Loucy (cell line): ENCODE data around the gene C6orf62.

Source experiments
- H2AFZ ChIP-seq: fragments of 200-600 bp; sonication (generic); 2 replicates; pipeline ENCODE4 v1.6.0; 2016; ENCODE audit warnings: antibody characterized with exemption, mild to moderate bottlenecking, low read length, moderate library complexity
- H3F3A ChIP-seq: fragments of 200-600 bp; 2 replicates; pipeline ENCODE4 v1.6.0; 2016; ENCODE audit warnings: antibody characterized with exemption, low read depth, mild to moderate bottlenecking
- H3K27me3 ChIP-seq: fragments of 200-600 bp; sonication (generic); 2 replicates; pipeline ENCODE4 v1.6.1; 2014; ENCODE audit warnings: low read length, mild to moderate bottlenecking; ENCODE audit not compliant: insufficient read depth, poor library complexity, severe bottlenecking
- H3K36me3 ChIP-seq: fragments of 200-600 bp; sonication (generic); 2 replicates; pipeline ENCODE4 v1.6.1; 2016; ENCODE audit warnings: low read length; ENCODE audit not compliant: insufficient read depth
- H3K4me1 ChIP-seq: fragments of 200-600 bp; sonication (generic); 2 replicates; pipeline ENCODE4 v1.5.1; 2014; ENCODE audit warnings: low read length, mild to moderate bottlenecking; ENCODE audit not compliant: insufficient read depth, poor library complexity, severe bottlenecking
- H3K4me2 ChIP-seq: fragments of 200-600 bp; sonication (generic); 2 replicates; pipeline ENCODE4 v1.6.0; 2014; ENCODE audit warnings: antibody characterized with exemption, low read length, low read depth, mild to moderate bottlenecking; ENCODE audit not compliant: poor library complexity, severe bottlenecking
- H3K4me3 ChIP-seq: fragments of 200-600 bp; sonication (generic); 2 replicates; pipeline ENCODE4 v1.5.1; 2014; ENCODE audit warnings: low read length, mild to moderate bottlenecking, mixed read lengths; ENCODE audit not compliant: poor library complexity, severe bottlenecking
- H3K79me2 ChIP-seq: fragments of 200-600 bp; sonication (generic); 2 replicates; pipeline ENCODE4 v1.6.1; 2014; ENCODE audit warnings: low read length; ENCODE audit not compliant: insufficient read depth
- H3K9ac ChIP-seq: fragments of 200-600 bp; sonication (generic); 2 replicates; pipeline ENCODE4 v1.6.0; 2014; ENCODE audit warnings: mild to moderate bottlenecking, low read depth, low read length, moderate library complexity; ENCODE audit not compliant: poor library complexity, severe bottlenecking
- H3K9me2 ChIP-seq: fragments of 200-600 bp; sonication (generic); replicated peaks from 2 replicates; pipeline ENCODE4 v1.6.1; 2016; ENCODE audit warnings: low read depth, low read length, mixed read lengths
- H3K9me3 ChIP-seq: fragments of 200-600 bp; sonication (generic); 2 replicates; pipeline ENCODE4 v1.6.1; 2014; ENCODE audit warnings: mild to moderate bottlenecking, antibody characterized with exemption, low read length, low read depth; ENCODE audit not compliant: insufficient read depth
- H4K20me1 ChIP-seq: fragments of 200-600 bp; sonication (generic); 2 replicates; pipeline ENCODE4 v1.6.0; 2014; ENCODE audit warnings: antibody characterized with exemption, low read length, mild to moderate bottlenecking; ENCODE audit not compliant: insufficient read depth, poor library complexity, severe bottlenecking
- EZH2phosphoT487 ChIP-seq: fragments of 200-600 bp; IDR thresholded peaks from 2 replicates; pipeline ENCODE4 v1.6.1; 2018; ENCODE audit warnings: antibody characterized with exemption, mild to moderate bottlenecking, moderate library complexity, borderline replicate concordance
- TF ChIP-seq, protein P1 (sequence below): fragments of 200-600 bp; sonication (generic); conservative IDR thresholded peaks from 2 replicates; pipeline ENCODE4 v1.5.1; 2014; ENCODE audit warnings: mild to moderate bottlenecking, antibody characterized with exemption, low read length

C6orf62 gene

DNA sequence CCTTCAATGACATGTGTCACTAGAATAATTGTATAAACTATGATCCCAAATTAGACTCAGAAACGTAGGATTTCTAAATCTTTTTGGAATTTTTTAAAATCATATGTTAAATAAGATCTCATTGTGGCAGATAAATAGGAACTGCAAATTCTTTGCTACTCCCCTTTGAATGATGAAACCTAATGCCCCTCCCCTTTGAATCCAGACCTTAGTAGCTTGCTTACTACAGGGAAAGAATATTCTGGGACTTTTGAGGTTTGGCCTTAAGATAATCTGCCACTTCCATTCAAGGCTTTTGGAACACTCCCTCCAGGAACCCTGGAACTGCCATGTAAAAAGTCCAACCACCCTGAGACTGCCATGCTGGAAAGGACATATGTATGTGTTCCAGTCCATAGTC is 59.4 kb downstream of the C6orf62 start:
- Histone ChIP-seq H3K79me2 (peaks cover 48% of the 10 kb centered on the region), H3F3A (no peaks in the 10 kb centered on the region), H3K9me3 (no peaks in the 10 kb centered on the region), H3K9me2 (no peaks in the 10 kb centered on the region), H3K27me3 (no peaks in the 10 kb centered on the region), H3K9ac (no peak overlapping the region), H2AFZ (no peak overlapping the region), H4K20me1 (peaks cover 9% of the 10 kb centered on the region), H3K4me2 (no peak overlapping the region), H3K36me3 (peaks cover 5% of the 10 kb centered on the region; the same call in 1 of the 2 replicates), H3K4me3 (no peak overlapping the region), H3K4me1 (peaks cover 16% of the 10 kb centered on the region)
- TF ChIP-seq EZH2phosphoT487, result no peak
- TF ChIP-seq, protein P1, sequence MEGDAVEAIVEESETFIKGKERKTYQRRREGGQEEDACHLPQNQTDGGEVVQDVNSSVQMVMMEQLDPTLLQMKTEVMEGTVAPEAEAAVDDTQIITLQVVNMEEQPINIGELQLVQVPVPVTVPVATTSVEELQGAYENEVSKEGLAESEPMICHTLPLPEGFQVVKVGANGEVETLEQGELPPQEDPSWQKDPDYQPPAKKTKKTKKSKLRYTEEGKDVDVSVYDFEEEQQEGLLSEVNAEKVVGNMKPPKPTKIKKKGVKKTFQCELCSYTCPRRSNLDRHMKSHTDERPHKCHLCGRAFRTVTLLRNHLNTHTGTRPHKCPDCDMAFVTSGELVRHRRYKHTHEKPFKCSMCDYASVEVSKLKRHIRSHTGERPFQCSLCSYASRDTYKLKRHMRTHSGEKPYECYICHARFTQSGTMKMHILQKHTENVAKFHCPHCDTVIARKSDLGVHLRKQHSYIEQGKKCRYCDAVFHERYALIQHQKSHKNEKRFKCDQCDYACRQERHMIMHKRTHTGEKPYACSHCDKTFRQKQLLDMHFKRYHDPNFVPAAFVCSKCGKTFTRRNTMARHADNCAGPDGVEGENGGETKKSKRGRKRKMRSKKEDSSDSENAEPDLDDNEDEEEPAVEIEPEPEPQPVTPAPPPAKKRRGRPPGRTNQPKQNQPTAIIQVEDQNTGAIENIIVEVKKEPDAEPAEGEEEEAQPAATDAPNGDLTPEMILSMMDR, result no peak

DNA sequence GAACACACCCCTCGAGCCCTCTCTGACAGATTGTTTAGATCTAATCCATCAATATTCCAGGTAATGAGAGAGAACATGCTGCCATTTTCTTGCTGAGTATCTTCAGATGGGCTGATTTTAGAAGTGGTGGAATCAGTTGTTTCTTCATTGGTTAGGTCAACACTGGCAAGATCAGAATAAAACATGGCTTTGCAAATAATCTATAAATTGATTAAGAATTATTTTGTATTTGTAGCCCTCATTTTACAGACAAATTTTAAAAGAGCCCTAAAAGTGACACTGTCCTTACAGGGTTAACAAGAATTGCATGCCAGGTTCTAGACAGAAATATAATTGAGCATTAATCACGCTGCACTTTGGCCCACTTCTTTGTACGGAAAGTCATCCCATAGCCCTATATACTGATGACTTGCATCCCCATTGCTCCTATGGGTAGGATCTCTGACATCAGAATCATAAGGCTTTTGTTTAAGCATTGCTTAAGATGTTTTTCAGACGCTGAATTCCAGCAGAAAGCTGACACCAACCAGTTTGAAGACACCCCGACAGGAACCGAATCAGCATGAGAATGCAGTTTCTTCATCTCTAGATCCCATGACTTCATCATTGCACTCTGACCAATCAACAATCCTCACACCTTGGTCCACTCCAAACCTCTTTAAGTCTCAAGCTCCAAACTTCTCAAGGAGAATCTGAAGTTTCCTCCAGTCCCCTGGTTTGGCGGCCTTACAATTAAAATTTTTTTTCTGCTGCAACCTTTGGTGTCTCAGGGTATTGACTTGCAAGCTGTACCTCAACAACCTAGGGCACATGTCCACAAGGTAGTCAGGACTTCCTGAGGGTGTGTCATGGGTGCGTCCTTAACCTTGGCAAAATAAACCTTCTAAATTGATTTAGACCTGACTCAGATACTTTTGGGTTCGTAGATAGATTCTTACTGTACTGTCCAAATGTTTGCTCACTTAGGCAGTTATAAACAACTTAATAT is 60.1 kb downstream of the C6orf62 start:
- H3K9me3 ChIP-seq, result no peaks in the 10 kb centered on the region
- no peak overlapping the region for H3K4me3 ChIP-seq
- peaks cover 42% of the 10 kb centered on the region for H3K79me2 ChIP-seq
- no peak overlapping the region for H3K9ac ChIP-seq
- H3K27me3 ChIP-seq, result no peaks in the 10 kb centered on the region
- no peak overlapping the region for H2AFZ ChIP-seq
- H3K4me2 ChIP-seq, result no peak overlapping the region
- peaks cover 10% of the 10 kb centered on the region for H3K36me3 ChIP-seq
- H3K9me2 ChIP-seq, result no peaks in the 10 kb centered on the region
- H4K20me1 ChIP-seq, result peaks cover 2% of the 10 kb centered on the region
- H3F3A ChIP-seq, result no peaks in the 10 kb centered on the region
- no peak for TF ChIP-seq EZH2phosphoT487
- TF ChIP-seq, protein P1, result no peak
- H3K4me1 ChIP-seq, result peaks cover 10% of the 10 kb centered on the region

DNA sequence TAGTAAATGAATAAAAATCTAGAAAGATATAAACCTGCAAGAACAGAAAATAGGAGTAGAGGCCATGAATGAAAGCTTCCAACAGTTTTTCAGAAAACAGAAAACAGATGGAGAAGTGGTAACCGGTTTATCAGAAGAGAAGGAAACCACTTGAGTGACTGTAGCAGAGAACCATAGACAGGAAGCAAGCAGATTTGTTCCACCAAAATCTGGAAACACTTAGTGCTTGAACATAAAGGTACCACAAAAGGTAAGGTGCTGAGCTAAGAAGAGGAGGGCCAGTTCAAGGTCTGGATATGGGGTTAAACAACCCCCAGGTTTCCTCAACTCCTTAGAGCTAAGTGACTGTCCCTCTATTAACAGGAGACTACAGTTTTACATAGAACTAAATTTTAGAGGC is 63.7 kb downstream of the C6orf62 start:
- Histone ChIP-seq H3K9ac (no peak overlapping the region), H3K36me3 (peaks cover 39% of the 10 kb centered on the region), H3F3A (no peaks in the 10 kb centered on the region), H3K27me3 (no peaks in the 10 kb centered on the region), H3K4me1 (peaks cover 7% of the 10 kb centered on the region), H3K9me3 (no peaks in the 10 kb centered on the region), H3K79me2 (peaks cover 20% of the 10 kb centered on the region), H3K9me2 (no peaks in the 10 kb centered on the region), H2AFZ (no peak overlapping the region), H3K4me2 (no peak overlapping the region), H3K4me3 (no peak overlapping the region), H4K20me1 (no peaks in the 10 kb centered on the region)
- TF ChIP-seq, protein P1, result no peak
- TF ChIP-seq EZH2phosphoT487, result no peak
